ENCODE measurements around the gene ADRA2B. TPM values are rescaled to one million over a fixed set of nuclear protein-coding genes. Genes with fewer than 3 reads are reported as not detected.

Gene ADRA2B
- total RNA-seq, 4 donors from 2014 or later = 0.33 to 4.6 (median 1.4) TPM

GRCh38 chr2:96097441-96097840 is 18.9 kb downstream of the ADRA2B start:
- no peak for TF ChIP-seq CTCF (IDR thresholded peaks at IDR 0.05; ENCODE audit: low read depth)

GRCh38 chr2:96095116-96095636 is 21.2 kb downstream of the ADRA2B start:
- TF ChIP-seq CTCF (IDR thresholded peaks at IDR 0.05; ENCODE audit: low read depth) = no peak

- no peak for TF ChIP-seq CTCF (IDR thresholded peaks at IDR 0.05; ENCODE audit: low read depth)
Measured at GRCh38 chr2:96093528-96093927, 22.8 kb downstream of the ADRA2B start.

- TF ChIP-seq CTCF (IDR thresholded peaks at IDR 0.05; ENCODE audit: low read depth) = no peak
Measured at GRCh38 chr2:96092951-96093350, 23.4 kb downstream of the ADRA2B start.

GRCh38 chr2:96092573-96092877 is 23.8 kb downstream of the ADRA2B start:
- no peak for TF ChIP-seq CTCF (IDR thresholded peaks at IDR 0.05; ENCODE audit: low read depth)

GRCh38 chr2:96091711-96092572 is 24.4 kb downstream of the ADRA2B start:
- no peak for TF ChIP-seq CTCF (IDR thresholded peaks at IDR 0.05; ENCODE audit: low read depth)

- no peak for TF ChIP-seq CTCF (IDR thresholded peaks at IDR 0.05; ENCODE audit: low read depth)
Measured at GRCh38 chr2:96091141-96091710, 25.1 kb downstream of the ADRA2B start.
